Astrocyte of the spinal cord (primary cell): ENCODE results near the gene PRKCA.

Experiments used
- DNase-seq: peaks from one replicate; pipeline ENCODE4 v3.0.0; 2011; ENCODE audit warnings: low read depth, low spot score
- H3K4me3 ChIP-seq: 2 replicates; pipeline ENCODE4 v1.5.1; 2011; ENCODE audit warnings: low read depth, mild to moderate bottlenecking, low read length, moderate library complexity
- CTCF ChIP-seq: IDR thresholded peaks from 2 replicates; pipeline ENCODE4 v1.5.1; 2012; ENCODE audit warnings: low read depth, mild to moderate bottlenecking, low read length, inconsistent platforms
- in situ Hi-C: cut with HindIII; loops from 2 replicates; pipeline ENCODE4 v1.10.0; 2017; ENCODE audit warnings: low sequenced_read_pairs

PRKCA gene

GRCh38 chr17:66805567-66805966 lies 503.2 kb downstream of the PRKCA start:
- TF ChIP-seq CTCF, result no peak
- no peak for DNase-seq
- in situ Hi-C loops, result no loop called here

GRCh38 chr17:66807182-66807581 lies 504.8 kb downstream of the PRKCA start:
- DNase-seq, result no peak
- no peak overlapping the region for H3K4me3 ChIP-seq
- no peak for TF ChIP-seq CTCF
- in situ Hi-C loops, result no loop called here

More at GRCh38 chr17:66805567-66805966, 503.2 kb downstream of the PRKCA start:
- no peak overlapping the region for H3K4me3 ChIP-seq

GRCh38 chr17:66809408-66809807 lies 507.0 kb downstream of the PRKCA start:
- in situ Hi-C loops, result no loop called here
- no peak overlapping the region for H3K4me3 ChIP-seq
- DNase-seq, result no peak
- no peak for TF ChIP-seq CTCF

- TF ChIP-seq CTCF, result no peak
- DNase-seq, result no peak
- no peak overlapping the region for H3K4me3 ChIP-seq
- in situ Hi-C loops, result no loop called here
Measured at GRCh38 chr17:66810951-66811682, 508.7 kb downstream of the PRKCA start.

- DNase-seq, result no peak
- H3K4me3 ChIP-seq, result no peak overlapping the region
- no peak for TF ChIP-seq CTCF
- in situ Hi-C loops, result no loop called here
Measured at GRCh38 chr17:66811683-66812054, 509.3 kb downstream of the PRKCA start.

GRCh38 chr17:66812571-66812970 lies 510.2 kb downstream of the PRKCA start:
- no peak for TF ChIP-seq CTCF
- DNase-seq, result no peak
- no peak overlapping the region for H3K4me3 ChIP-seq
- in situ Hi-C loops, result no loop called here
